HepG2 (cell line): ENCODE results near the gene ARHGAP5. TPM values are rescaled to one million over a fixed set of nuclear protein-coding genes. Genes with fewer than 3 reads are reported as not detected.

Experiments
- AGO1 ChIP-seq: fragments of 200-400 bp; formaldehyde crosslinking; IDR thresholded peaks from 2 replicates; pipeline ENCODE4 v1.6.1; 2017; ENCODE audit warnings: mild to moderate bottlenecking, low read depth, low read length, moderate library complexity; ENCODE audit not compliant: poor library complexity, severe bottlenecking
- CBX2 ChIP-seq, 2 experiments: fragments of 200-600 bp in 1 of 2; sonication (generic); formaldehyde crosslinking in 1 of 2; IDR thresholded peaks; 2 replicates each; pipeline versions ENCODE4 v1.7.0 to v1.8.1; 2018 to 2022; ENCODE audit warnings: low read depth in 2 of 2, low read length in 1 of 2, mild to moderate bottlenecking in 1 of 2, missing genetic modification reagents in 1 of 2
- FOSL1 ChIP-seq: sonication (generic); formaldehyde crosslinking; IDR thresholded peaks from 2 replicates; pipeline ENCODE4 v1.9.0; 2021; ENCODE audit warnings: missing genetic modification reagents, borderline replicate concordance
- FOXC1 ChIP-seq: sonication (generic); formaldehyde crosslinking; IDR thresholded peaks from 2 replicates; pipeline ENCODE4 v1.8.0; 2022; ENCODE audit warnings: mild to moderate bottlenecking, missing genetic modification reagents, borderline replicate concordance
- HIVEP1 ChIP-seq: sonication (generic); formaldehyde crosslinking; IDR thresholded peaks from 2 replicates; pipeline ENCODE4 v1.4.0; 2020; ENCODE audit warnings: mild to moderate bottlenecking, missing genetic modification reagents
- HOXA3 ChIP-seq: sonication (generic); formaldehyde crosslinking; IDR thresholded peaks from 2 replicates; pipeline ENCODE4 v1.5.0; 2020; ENCODE audit warnings: missing genetic modification reagents
- KLF13 ChIP-seq: sonication (generic); formaldehyde crosslinking; IDR thresholded peaks from 2 replicates; pipeline ENCODE4 v1.4.0; 2020; ENCODE audit warnings: mild to moderate bottlenecking, missing genetic modification reagents
- NFKBIZ ChIP-seq: IDR thresholded peaks from 2 replicates; pipeline ENCODE4 v1.6.1; 2018; ENCODE audit warnings: missing genetic modification reagents, missing compliant biosample characterization
- POGZ ChIP-seq: sonication (generic); formaldehyde crosslinking; IDR thresholded peaks from 2 replicates; pipeline ENCODE4 v1.4.0; 2020; ENCODE audit warnings: mild to moderate bottlenecking, missing genetic modification reagents
- polyA plus RNA-seq, 8 experiments: library from polyadenylated mRNA; depleted of rRNA in 3 of 8; stranded (reverse) in 7 of 8; unstranded in 1 of 8; fragments of >200 nt; fragmentation: Illumina TruSeq in 4 of 8; extraction: Trizol in 4 of 8; gene quantifications; 2 replicates each; pipeline versions ENCODE4 v1.2.1 to v1.2.3, GENCODE V29; 2011 to 2016; ENCODE audit warnings: low read depth in 4 of 8, missing spikeins in 1 of 8, mixed read lengths in 1 of 8; ENCODE audit not compliant: insufficient read depth in 1 of 8
- total RNA-seq, 5 experiments: library from RNA; depleted of rRNA; stranded (reverse); fragments of >200 nt; fragmentation: Illumina TruSeq; extraction: Trizol; gene quantifications; 2 replicates each; pipeline ENCODE4 v1.2.3, GENCODE V29; 2016; ENCODE audit warnings: low read depth in 1 of 5
- TF ChIP-seq, protein P1 (sequence below): sonication (generic); formaldehyde crosslinking; IDR thresholded peaks from 2 replicates; pipeline ENCODE4 v1.4.0; 2020; ENCODE audit warnings: missing genetic modification reagents
- TF ChIP-seq, protein P2 (sequence below): sonication (generic); formaldehyde crosslinking; IDR thresholded peaks from 2 replicates; pipeline ENCODE4 v1.8.1; 2023; ENCODE audit warnings: mild to moderate bottlenecking, missing genetic modification reagents, borderline replicate concordance
- TF ChIP-seq, protein P3 (sequence below): fragments of 450-650 bp; IDR thresholded peaks from 2 replicates; pipeline ENCODE4 v1.6.1; 2017
- TF ChIP-seq, protein P4 (sequence below): IDR thresholded peaks from 2 replicates; pipeline ENCODE4 v1.6.1; 2016; ENCODE audit warnings: mild to moderate bottlenecking, missing biosample characterization, missing genetic modification reagents
- TF ChIP-seq, protein P5 (sequence below): IDR thresholded peaks from 2 replicates; pipeline ENCODE4 v1.6.1; 2016; ENCODE audit warnings: mild to moderate bottlenecking
- TF ChIP-seq, protein P6 (sequence below): sonication (generic); formaldehyde crosslinking; IDR thresholded peaks from 2 replicates; pipeline ENCODE4 v1.5.0; 2020; ENCODE audit warnings: missing genetic modification reagents
- TF ChIP-seq, protein P7 (sequence below): sonication (generic); formaldehyde crosslinking; IDR thresholded peaks from 2 replicates; pipeline ENCODE4 v1.4.0; 2020; ENCODE audit warnings: missing genetic modification reagents, borderline replicate concordance
- TF ChIP-seq, protein P8 (sequence below): sonication (generic); formaldehyde crosslinking; IDR thresholded peaks from 2 replicates; pipeline ENCODE4 v1.9.0; 2021; ENCODE audit warnings: missing genetic modification reagents, borderline replicate concordance

The ARHGAP5 gene
- total and polyA plus RNA-seq, 2 of the 13 experiments (the other 11 are each of a cell fraction or from before 2014, with no cell fraction given): 33.7 to 144 TPM

DNA sequence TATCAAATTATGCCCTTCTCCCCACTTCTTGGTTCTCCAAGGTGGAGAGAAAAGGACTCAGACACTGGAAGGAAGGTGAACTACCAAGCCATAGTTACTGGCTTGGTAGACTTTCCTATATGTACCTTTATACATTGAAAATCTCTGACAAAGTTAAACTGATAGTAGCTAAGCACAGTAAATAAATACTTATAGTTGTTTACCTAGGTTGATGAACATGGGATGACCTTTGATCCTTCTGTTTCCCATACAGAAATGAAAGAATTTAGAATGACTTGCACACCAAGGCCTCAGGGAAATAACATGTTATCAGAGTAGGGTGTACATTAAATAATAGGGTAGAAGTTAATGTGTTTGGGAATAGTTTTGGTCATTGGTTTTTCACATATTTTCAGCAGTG is 6.7 kb downstream of the ARHGAP5 start (continued):
- TF ChIP-seq, protein P1, sequence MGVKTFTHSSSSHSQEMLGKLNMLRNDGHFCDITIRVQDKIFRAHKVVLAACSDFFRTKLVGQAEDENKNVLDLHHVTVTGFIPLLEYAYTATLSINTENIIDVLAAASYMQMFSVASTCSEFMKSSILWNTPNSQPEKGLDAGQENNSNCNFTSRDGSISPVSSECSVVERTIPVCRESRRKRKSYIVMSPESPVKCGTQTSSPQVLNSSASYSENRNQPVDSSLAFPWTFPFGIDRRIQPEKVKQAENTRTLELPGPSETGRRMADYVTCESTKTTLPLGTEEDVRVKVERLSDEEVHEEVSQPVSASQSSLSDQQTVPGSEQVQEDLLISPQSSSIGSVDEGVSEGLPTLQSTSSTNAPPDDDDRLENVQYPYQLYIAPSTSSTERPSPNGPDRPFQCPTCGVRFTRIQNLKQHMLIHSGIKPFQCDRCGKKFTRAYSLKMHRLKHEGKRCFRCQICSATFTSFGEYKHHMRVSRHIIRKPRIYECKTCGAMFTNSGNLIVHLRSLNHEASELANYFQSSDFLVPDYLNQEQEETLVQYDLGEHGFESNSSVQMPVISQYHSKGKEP (CRISPR knock-in tag): no peak
- TF ChIP-seq, protein P2, sequence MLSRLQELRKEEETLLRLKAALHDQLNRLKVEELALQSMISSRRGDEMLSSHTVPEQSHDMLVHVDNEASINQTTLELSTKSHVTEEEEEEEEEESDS (CRISPR knock-in tag): no peak
- TF ChIP-seq KLF13 (CRISPR knock-in tag) (no peak), NFKBIZ (no peak), CBX2 (IDR thresholded peaks at IDR 0.05; ENCODE audit: low read depth, low read length) (no peak), CBX2 (CRISPR knock-in tag; IDR thresholded peaks at IDR 0.05; ENCODE audit: low read depth) (no peak), FOSL1 (no peak), HIVEP1 (CRISPR knock-in tag) (no peak), HOXA3 (CRISPR knock-in tag) (no peak), FOXC1 (CRISPR knock-in tag) (no peak), POGZ (CRISPR knock-in tag) (no peak; the same call in 1 of the 2 replicates), AGO1 (no peak)
- TF ChIP-seq, protein P3, sequence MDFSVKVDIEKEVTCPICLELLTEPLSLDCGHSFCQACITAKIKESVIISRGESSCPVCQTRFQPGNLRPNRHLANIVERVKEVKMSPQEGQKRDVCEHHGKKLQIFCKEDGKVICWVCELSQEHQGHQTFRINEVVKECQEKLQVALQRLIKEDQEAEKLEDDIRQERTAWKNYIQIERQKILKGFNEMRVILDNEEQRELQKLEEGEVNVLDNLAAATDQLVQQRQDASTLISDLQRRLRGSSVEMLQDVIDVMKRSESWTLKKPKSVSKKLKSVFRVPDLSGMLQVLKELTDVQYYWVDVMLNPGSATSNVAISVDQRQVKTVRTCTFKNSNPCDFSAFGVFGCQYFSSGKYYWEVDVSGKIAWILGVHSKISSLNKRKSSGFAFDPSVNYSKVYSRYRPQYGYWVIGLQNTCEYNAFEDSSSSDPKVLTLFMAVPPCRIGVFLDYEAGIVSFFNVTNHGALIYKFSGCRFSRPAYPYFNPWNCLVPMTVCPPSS: no peak
- TF ChIP-seq, protein P4, sequence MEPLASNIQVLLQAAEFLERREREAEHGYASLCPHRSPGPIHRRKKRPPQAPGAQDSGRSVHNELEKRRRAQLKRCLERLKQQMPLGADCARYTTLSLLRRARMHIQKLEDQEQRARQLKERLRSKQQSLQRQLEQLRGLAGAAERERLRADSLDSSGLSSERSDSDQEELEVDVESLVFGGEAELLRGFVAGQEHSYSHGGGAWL (CRISPR knock-in tag): no peak
- TF ChIP-seq, protein P5, sequence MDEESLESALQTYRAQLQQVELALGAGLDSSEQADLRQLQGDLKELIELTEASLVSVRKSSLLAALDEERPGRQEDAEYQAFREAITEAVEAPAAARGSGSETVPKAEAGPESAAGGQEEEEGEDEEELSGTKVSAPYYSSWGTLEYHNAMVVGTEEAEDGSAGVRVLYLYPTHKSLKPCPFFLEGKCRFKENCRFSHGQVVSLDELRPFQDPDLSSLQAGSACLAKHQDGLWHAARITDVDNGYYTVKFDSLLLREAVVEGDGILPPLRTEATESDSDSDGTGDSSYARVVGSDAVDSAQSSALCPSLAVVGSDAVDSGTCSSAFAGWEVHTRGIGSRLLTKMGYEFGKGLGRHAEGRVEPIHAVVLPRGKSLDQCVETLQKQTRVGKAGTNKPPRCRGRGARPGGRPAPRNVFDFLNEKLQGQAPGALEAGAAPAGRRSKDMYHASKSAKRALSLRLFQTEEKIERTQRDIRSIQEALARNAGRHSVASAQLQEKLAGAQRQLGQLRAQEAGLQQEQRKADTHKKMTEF: peak; percentile 85
- TF ChIP-seq, protein P6, sequence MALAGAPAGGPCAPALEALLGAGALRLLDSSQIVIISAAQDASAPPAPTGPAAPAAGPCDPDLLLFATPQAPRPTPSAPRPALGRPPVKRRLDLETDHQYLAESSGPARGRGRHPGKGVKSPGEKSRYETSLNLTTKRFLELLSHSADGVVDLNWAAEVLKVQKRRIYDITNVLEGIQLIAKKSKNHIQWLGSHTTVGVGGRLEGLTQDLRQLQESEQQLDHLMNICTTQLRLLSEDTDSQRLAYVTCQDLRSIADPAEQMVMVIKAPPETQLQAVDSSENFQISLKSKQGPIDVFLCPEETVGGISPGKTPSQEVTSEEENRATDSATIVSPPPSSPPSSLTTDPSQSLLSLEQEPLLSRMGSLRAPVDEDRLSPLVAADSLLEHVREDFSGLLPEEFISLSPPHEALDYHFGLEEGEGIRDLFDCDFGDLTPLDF (CRISPR knock-in tag): no peak
- TF ChIP-seq, protein P7, sequence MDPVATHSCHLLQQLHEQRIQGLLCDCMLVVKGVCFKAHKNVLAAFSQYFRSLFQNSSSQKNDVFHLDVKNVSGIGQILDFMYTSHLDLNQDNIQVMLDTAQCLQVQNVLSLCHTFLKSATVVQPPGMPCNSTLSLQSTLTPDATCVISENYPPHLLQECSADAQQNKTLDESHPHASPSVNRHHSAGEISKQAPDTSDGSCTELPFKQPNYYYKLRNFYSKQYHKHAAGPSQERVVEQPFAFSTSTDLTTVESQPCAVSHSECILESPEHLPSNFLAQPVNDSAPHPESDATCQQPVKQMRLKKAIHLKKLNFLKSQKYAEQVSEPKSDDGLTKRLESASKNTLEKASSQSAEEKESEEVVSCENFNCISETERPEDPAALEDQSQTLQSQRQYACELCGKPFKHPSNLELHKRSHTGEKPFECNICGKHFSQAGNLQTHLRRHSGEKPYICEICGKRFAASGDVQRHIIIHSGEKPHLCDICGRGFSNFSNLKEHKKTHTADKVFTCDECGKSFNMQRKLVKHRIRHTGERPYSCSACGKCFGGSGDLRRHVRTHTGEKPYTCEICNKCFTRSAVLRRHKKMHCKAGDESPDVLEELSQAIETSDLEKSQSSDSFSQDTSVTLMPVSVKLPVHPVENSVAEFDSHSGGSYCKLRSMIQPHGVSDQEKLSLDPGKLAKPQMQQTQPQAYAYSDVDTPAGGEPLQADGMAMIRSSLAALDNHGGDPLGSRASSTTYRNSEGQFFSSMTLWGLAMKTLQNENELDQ (CRISPR knock-in tag): no peak
- TF ChIP-seq, protein P8, sequence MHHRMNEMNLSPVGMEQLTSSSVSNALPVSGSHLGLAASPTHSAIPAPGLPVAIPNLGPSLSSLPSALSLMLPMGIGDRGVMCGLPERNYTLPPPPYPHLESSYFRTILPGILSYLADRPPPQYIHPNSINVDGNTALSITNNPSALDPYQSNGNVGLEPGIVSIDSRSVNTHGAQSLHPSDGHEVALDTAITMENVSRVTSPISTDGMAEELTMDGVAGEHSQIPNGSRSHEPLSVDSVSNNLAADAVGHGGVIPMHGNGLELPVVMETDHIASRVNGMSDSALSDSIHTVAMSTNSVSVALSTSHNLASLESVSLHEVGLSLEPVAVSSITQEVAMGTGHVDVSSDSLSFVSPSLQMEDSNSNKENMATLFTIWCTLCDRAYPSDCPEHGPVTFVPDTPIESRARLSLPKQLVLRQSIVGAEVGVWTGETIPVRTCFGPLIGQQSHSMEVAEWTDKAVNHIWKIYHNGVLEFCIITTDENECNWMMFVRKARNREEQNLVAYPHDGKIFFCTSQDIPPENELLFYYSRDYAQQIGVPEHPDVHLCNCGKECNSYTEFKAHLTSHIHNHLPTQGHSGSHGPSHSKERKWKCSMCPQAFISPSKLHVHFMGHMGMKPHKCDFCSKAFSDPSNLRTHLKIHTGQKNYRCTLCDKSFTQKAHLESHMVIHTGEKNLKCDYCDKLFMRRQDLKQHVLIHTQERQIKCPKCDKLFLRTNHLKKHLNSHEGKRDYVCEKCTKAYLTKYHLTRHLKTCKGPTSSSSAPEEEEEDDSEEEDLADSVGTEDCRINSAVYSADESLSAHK (CRISPR knock-in tag): no peak
